WTC11 (cell line): ENCODE data around the gene RPTOR. TPM values are rescaled to one million over a fixed set of nuclear protein-coding genes. Genes with fewer than 3 reads are reported as not detected.
A peak's percentile ranks its signal among the peaks of the same experiment; 100 is the strongest.

Source experiments
- ATAC-seq: fragments of 200-7000 bp; cut with Tn5 transposase; 2 replicates; pipeline ENCODE4 v1.10.0; 2021; ENCODE audit warnings: mild to moderate bottlenecking, moderate library complexity
- CTCF ChIA-PET: fragments of 300-600 bp; sonication (Branson Sonifier 250); formaldehyde crosslinking; loops from one replicate; lab custom pipeline; 2021; ENCODE audit warnings: antibody characterized with exemption; lab: Charles Lee
- POLR2A ChIA-PET: fragments of 350-600 bp; sonication (Branson Sonifier 250); formaldehyde crosslinking; loops from one replicate; lab custom pipeline; 2021; ENCODE audit warnings: antibody characterized with exemption; lab: Charles Lee
- DNase-seq: peaks from one replicate; pipeline ENCODE4 v3.0.0; 2021; ENCODE audit warnings: low spot score
- H3K27ac Mint-ChIP-seq: 2 replicates; pipeline ENCODE4 v1.8.0; 2021; ENCODE audit warnings: mixed read lengths
- H3K27me3 Mint-ChIP-seq: 2 replicates; pipeline ENCODE4 v1.8.0; 2021; ENCODE audit warnings: low read depth, mild to moderate bottlenecking, moderate library complexity, mixed read lengths
- H3K36me3 Mint-ChIP-seq: 2 replicates; pipeline ENCODE4 v1.8.0; 2021; ENCODE audit warnings: mixed read lengths
- H3K4me1 Mint-ChIP-seq: 2 replicates; pipeline ENCODE4 v1.8.0; 2022; ENCODE audit warnings: mixed read lengths
- H3K4me3 Mint-ChIP-seq: 2 replicates; pipeline ENCODE4 v1.8.0; 2021; ENCODE audit warnings: mild to moderate bottlenecking, moderate library complexity, mixed read lengths
- H3K9me3 Mint-ChIP-seq: 2 replicates; pipeline ENCODE4 v1.8.0; 2021; ENCODE audit warnings: mixed read lengths
- CREB1 ChIP-seq: sonication (generic); formaldehyde crosslinking; IDR thresholded peaks from 2 replicates; pipeline ENCODE4 v1.8.0; 2023; ENCODE audit warnings: mild to moderate bottlenecking, missing genetic modification reagents
- GABPB1 ChIP-seq: sonication (generic); formaldehyde crosslinking; IDR thresholded peaks from 2 replicates; pipeline ENCODE4 v1.8.1; 2023; ENCODE audit warnings: mild to moderate bottlenecking, missing genetic modification reagents
- HMGA2 ChIP-seq: fragments of 250-450 bp; sonication (Bioruptor Pico); IDR thresholded peaks from 2 replicates; pipeline ENCODE4 v1.4.0; 2021; ENCODE audit warnings: mild to moderate bottlenecking, moderate library complexity
- JAZF1 ChIP-seq: fragments of 250-450 bp; sonication (Bioruptor Pico); IDR thresholded peaks from 2 replicates; pipeline ENCODE4 v1.9.0; 2021; ENCODE audit warnings: moderate library complexity, mild to moderate bottlenecking, inconsistent platforms
- JUN ChIP-seq: sonication (generic); formaldehyde crosslinking; IDR thresholded peaks from 2 replicates; pipeline ENCODE4 v1.8.0; 2023; ENCODE audit warnings: mild to moderate bottlenecking, missing genetic modification reagents
- NFYB ChIP-seq: sonication (generic); formaldehyde crosslinking; conservative IDR thresholded peaks from 2 replicates; pipeline ENCODE4 v1.8.0; 2022; ENCODE audit warnings: low read depth, missing genetic modification reagents
- RELA ChIP-seq: sonication (generic); formaldehyde crosslinking; IDR thresholded peaks from 2 replicates; pipeline ENCODE4 v1.8.1; 2022; ENCODE audit warnings: missing genetic modification reagents, mild to moderate bottlenecking, borderline replicate concordance
- SMAD3 ChIP-seq: sonication (generic); formaldehyde crosslinking; IDR thresholded peaks from 2 replicates; pipeline ENCODE4 v1.8.0; 2022; ENCODE audit warnings: missing genetic modification reagents, mild to moderate bottlenecking, borderline replicate concordance
- SMAD4 ChIP-seq: sonication (generic); formaldehyde crosslinking; IDR thresholded peaks from 2 replicates; pipeline ENCODE4 v1.8.0; 2022; ENCODE audit warnings: mild to moderate bottlenecking, missing genetic modification reagents
- TP53 ChIP-seq: sonication (generic); formaldehyde crosslinking; IDR thresholded peaks from 2 replicates; pipeline ENCODE4 v1.8.1; 2023; ENCODE audit warnings: mild to moderate bottlenecking, missing genetic modification reagents
- total RNA-seq: library from RNA; stranded (reverse); gene quantifications from 3 replicates; pipeline ENCODE4 v1.2.3, GENCODE V29; 2021
- TF ChIP-seq, protein P1 (sequence below): sonication (generic); formaldehyde crosslinking; IDR thresholded peaks from 2 replicates; pipeline ENCODE4 v1.8.0; 2022; ENCODE audit warnings: missing genetic modification reagents
- TF ChIP-seq, protein P2 (sequence below): sonication (generic); formaldehyde crosslinking; IDR thresholded peaks from 2 replicates; pipeline ENCODE4 v1.8.1; 2023; ENCODE audit warnings: mild to moderate bottlenecking, missing genetic modification reagents
- TF ChIP-seq, protein P3 (sequence below): sonication (generic); formaldehyde crosslinking; IDR thresholded peaks from 2 replicates; pipeline ENCODE4 v1.8.1; 2023; ENCODE audit warnings: mild to moderate bottlenecking, missing genetic modification reagents
- TF ChIP-seq, protein P4 (sequence below): sonication (generic); formaldehyde crosslinking; IDR thresholded peaks from 2 replicates; pipeline ENCODE4 v1.8.0; 2023; ENCODE audit warnings: missing genetic modification reagents, mild to moderate bottlenecking, borderline replicate concordance
- TF ChIP-seq, protein P5 (sequence below): fragments of 200-600 bp; IDR thresholded peaks from 2 replicates; pipeline ENCODE4 v1.8.0; 2022; ENCODE audit warnings: antibody characterized with exemption

The RPTOR gene
- total RNA-seq, 1 experiment from 2014 or later = 41.0 TPM

DNA sequence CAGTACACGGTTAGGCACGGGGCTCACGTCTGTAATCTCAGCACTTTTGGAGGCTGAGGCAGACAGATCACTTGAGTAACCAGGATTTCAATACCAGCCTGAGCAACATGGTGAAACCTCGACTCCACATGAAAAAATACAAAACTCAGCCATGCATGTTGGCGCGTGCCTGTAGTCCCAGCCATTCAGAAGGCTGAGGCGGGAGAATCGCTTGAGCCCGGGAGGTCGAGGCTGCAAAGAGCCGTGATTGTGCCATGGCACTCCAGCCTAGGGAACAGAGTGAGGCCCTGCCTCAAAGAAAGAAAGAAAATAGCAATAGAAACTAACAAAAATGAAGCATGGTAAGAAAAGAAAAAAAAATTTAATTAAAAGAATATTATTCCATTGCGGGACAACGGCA is 319.0 kb downstream of the RPTOR start (continued):
- TF ChIP-seq JAZF1 (CRISPR knock-in tag) (no peak), JUN (CRISPR knock-in tag) (no peak)

DNA sequence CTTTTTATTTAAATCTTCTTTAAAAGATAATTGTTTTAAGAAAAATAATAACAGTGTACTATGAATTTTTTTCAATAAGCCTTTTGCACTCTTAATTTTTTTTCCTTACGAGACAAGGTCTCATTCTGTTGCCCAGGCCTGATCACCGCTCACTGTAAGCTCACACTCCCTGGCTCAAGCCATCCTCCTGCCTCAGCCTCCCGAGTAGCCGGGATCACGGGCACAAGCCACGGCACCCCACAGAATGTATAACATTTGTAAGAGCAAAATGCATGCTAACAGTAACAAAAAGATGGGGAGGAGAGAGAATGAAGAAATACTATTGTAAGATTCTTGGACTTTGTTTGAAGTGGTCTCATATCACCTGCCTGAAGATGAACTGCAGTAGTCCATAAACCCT is 320.1 kb downstream of the RPTOR start:
- H3K4me1 Mint-ChIP-seq = peaks cover 24% of the 10 kb centered on the region
- no peak overlapping the region for H3K27ac Mint-ChIP-seq
- H3K4me3 Mint-ChIP-seq = no peak overlapping the region
- H3K27me3 Mint-ChIP-seq = no peaks in the 10 kb centered on the region
- DNase-seq (peak; percentile 2), ATAC-seq (no peak)
- H3K36me3 Mint-ChIP-seq = peaks cover 9% of the 10 kb centered on the region; the same call in 1 of the 2 replicates
- CTCF ChIA-PET = interaction anchor here (2.0 kb wide), 1 partner anchor 34 kb away, joined by 19 read pairs; no protein-coding TSS in a partner anchor
- no peaks in the 10 kb centered on the region for H3K9me3 Mint-ChIP-seq
- TF ChIP-seq NFYB (CRISPR knock-in tag) (no peak), SMAD4 (CRISPR knock-in tag) (no peak), JUN (CRISPR knock-in tag) (no peak), SMAD3 (no peak), TP53 (CRISPR knock-in tag) (no peak), CREB1 (CRISPR knock-in tag) (no peak), JAZF1 (CRISPR knock-in tag) (no peak), GABPB1 (CRISPR knock-in tag) (no peak), RELA (CRISPR knock-in tag) (no peak)
- TF ChIP-seq, protein P1, sequence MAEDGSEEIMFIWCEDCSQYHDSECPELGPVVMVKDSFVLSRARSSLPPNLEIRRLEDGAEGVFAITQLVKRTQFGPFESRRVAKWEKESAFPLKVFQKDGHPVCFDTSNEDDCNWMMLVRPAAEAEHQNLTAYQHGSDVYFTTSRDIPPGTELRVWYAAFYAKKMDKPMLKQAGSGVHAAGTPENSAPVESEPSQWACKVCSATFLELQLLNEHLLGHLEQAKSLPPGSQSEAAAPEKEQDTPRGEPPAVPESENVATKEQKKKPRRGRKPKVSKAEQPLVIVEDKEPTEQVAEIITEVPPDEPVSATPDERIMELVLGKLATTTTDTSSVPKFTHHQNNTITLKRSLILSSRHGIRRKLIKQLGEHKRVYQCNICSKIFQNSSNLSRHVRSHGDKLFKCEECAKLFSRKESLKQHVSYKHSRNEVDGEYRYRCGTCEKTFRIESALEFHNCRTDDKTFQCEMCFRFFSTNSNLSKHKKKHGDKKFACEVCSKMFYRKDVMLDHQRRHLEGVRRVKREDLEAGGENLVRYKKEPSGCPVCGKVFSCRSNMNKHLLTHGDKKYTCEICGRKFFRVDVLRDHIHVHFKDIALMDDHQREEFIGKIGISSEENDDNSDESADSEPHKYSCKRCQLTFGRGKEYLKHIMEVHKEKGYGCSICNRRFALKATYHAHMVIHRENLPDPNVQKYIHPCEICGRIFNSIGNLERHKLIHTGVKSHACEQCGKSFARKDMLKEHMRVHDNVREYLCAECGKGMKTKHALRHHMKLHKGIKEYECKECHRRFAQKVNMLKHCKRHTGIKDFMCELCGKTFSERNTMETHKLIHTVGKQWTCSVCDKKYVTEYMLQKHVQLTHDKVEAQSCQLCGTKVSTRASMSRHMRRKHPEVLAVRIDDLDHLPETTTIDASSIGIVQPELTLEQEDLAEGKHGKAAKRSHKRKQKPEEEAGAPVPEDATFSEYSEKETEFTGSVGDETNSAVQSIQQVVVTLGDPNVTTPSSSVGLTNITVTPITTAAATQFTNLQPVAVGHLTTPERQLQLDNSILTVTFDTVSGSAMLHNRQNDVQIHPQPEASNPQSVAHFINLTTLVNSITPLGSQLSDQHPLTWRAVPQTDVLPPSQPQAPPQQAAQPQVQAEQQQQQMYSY (CRISPR knock-in tag) = no peak
- TF ChIP-seq, protein P2, sequence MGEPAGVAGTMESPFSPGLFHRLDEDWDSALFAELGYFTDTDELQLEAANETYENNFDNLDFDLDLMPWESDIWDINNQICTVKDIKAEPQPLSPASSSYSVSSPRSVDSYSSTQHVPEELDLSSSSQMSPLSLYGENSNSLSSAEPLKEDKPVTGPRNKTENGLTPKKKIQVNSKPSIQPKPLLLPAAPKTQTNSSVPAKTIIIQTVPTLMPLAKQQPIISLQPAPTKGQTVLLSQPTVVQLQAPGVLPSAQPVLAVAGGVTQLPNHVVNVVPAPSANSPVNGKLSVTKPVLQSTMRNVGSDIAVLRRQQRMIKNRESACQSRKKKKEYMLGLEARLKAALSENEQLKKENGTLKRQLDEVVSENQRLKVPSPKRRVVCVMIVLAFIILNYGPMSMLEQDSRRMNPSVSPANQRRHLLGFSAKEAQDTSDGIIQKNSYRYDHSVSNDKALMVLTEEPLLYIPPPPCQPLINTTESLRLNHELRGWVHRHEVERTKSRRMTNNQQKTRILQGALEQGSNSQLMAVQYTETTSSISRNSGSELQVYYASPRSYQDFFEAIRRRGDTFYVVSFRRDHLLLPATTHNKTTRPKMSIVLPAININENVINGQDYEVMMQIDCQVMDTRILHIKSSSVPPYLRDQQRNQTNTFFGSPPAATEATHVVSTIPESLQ (CRISPR knock-in tag) = no peak
- TF ChIP-seq, protein P3, sequence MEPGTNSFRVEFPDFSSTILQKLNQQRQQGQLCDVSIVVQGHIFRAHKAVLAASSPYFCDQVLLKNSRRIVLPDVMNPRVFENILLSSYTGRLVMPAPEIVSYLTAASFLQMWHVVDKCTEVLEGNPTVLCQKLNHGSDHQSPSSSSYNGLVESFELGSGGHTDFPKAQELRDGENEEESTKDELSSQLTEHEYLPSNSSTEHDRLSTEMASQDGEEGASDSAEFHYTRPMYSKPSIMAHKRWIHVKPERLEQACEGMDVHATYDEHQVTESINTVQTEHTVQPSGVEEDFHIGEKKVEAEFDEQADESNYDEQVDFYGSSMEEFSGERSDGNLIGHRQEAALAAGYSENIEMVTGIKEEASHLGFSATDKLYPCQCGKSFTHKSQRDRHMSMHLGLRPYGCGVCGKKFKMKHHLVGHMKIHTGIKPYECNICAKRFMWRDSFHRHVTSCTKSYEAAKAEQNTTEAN (CRISPR knock-in tag) = no peak
- TF ChIP-seq, all 79 proteins: peak for 0
- POLR2A ChIA-PET = no interaction called here

DNA sequence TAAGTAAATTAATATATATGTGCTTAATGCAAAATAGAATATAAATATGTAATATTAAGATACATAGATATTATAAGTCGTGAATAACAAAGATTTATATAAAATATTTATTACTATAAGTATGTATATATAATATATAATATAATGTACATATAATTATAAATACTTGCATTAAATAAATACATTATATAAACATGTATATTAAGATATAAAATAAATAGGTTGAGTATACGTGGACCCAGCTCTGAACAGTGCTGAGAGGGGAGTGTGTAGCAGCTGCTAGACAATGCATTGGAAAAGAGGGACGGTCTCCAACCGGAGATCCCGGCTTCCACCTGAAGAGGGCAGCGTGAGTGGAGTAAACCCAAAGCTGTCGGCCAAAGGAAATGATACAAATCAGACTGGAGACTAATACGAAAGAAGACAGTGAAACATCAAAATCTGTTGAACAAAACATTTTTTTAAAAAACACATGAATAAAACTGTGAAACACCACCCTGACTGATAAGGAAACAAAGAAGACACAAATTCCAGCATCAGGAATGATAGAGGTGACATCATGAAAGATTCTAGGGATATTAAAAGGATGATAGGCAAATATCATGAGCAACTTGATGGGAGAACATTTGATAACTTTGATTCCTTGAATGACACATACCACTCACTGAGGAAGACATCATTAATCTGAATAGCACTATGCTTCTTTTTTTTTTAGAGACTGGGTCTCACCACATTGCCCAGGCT is 321.6 kb downstream of the RPTOR start:
- DNase-seq (peak; percentile 77), ATAC-seq (peak; percentile 89)
- TF ChIP-seq NFYB (CRISPR knock-in tag) (no peak), HMGA2 (CRISPR knock-in tag) (peak; percentile 93)
- TF ChIP-seq, protein P4, sequence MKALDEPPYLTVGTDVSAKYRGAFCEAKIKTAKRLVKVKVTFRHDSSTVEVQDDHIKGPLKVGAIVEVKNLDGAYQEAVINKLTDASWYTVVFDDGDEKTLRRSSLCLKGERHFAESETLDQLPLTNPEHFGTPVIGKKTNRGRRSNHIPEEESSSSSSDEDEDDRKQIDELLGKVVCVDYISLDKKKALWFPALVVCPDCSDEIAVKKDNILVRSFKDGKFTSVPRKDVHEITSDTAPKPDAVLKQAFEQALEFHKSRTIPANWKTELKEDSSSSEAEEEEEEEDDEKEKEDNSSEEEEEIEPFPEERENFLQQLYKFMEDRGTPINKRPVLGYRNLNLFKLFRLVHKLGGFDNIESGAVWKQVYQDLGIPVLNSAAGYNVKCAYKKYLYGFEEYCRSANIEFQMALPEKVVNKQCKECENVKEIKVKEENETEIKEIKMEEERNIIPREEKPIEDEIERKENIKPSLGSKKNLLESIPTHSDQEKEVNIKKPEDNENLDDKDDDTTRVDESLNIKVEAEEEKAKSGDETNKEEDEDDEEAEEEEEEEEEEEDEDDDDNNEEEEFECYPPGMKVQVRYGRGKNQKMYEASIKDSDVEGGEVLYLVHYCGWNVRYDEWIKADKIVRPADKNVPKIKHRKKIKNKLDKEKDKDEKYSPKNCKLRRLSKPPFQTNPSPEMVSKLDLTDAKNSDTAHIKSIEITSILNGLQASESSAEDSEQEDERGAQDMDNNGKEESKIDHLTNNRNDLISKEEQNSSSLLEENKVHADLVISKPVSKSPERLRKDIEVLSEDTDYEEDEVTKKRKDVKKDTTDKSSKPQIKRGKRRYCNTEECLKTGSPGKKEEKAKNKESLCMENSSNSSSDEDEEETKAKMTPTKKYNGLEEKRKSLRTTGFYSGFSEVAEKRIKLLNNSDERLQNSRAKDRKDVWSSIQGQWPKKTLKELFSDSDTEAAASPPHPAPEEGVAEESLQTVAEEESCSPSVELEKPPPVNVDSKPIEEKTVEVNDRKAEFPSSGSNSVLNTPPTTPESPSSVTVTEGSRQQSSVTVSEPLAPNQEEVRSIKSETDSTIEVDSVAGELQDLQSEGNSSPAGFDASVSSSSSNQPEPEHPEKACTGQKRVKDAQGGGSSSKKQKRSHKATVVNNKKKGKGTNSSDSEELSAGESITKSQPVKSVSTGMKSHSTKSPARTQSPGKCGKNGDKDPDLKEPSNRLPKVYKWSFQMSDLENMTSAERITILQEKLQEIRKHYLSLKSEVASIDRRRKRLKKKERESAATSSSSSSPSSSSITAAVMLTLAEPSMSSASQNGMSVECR = no peak
- TF ChIP-seq, protein P5, sequence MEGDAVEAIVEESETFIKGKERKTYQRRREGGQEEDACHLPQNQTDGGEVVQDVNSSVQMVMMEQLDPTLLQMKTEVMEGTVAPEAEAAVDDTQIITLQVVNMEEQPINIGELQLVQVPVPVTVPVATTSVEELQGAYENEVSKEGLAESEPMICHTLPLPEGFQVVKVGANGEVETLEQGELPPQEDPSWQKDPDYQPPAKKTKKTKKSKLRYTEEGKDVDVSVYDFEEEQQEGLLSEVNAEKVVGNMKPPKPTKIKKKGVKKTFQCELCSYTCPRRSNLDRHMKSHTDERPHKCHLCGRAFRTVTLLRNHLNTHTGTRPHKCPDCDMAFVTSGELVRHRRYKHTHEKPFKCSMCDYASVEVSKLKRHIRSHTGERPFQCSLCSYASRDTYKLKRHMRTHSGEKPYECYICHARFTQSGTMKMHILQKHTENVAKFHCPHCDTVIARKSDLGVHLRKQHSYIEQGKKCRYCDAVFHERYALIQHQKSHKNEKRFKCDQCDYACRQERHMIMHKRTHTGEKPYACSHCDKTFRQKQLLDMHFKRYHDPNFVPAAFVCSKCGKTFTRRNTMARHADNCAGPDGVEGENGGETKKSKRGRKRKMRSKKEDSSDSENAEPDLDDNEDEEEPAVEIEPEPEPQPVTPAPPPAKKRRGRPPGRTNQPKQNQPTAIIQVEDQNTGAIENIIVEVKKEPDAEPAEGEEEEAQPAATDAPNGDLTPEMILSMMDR = peak; percentile 46; the same call in 1 of the 2 replicates
- Mint-ChIP-seq H3K27me3 (no peaks in the 10 kb centered on the region), H3K4me3 (no peak overlapping the region), H3K9me3 (no peaks in the 10 kb centered on the region), H3K27ac (peak overlapping the region; percentile 17; the same call in 1 of the 2 replicates), H3K4me1 (peaks cover 13% of the 10 kb centered on the region), H3K36me3 (peaks cover 9% of the 10 kb centered on the region; the same call in 1 of the 2 replicates)
- ChIA-PET POLR2A (no interaction called here), CTCF (interaction anchor here (0.6 to 2.0 kb wide), 9 partner anchors 11 to 439 kb away, joined by 3 to 19 read pairs (median 4); no protein-coding TSS in a partner anchor)
